Astrocyte of the spinal cord (primary cell): ENCODE measurements around the gene ADARB2.
"Not testable (repeated sequence)": the region's sequence is repeated elsewhere in the genome, so short reads cannot be mapped to it uniquely, and the experiment has no call there.

Experiments
- DNase-seq: peaks from one replicate; pipeline ENCODE4 v3.0.0; 2011; ENCODE audit warnings: low read depth, low spot score
- H3K4me3 ChIP-seq: 2 replicates; pipeline ENCODE4 v1.5.1; 2011; ENCODE audit warnings: low read depth, mild to moderate bottlenecking, low read length, moderate library complexity
- CTCF ChIP-seq: IDR thresholded peaks from 2 replicates; pipeline ENCODE4 v1.5.1; 2012; ENCODE audit warnings: low read depth, mild to moderate bottlenecking, low read length, inconsistent platforms
- in situ Hi-C: cut with HindIII; loops from 2 replicates; pipeline ENCODE4 v1.10.0; 2017; ENCODE audit warnings: low sequenced_read_pairs

ADARB2 gene

DNA sequence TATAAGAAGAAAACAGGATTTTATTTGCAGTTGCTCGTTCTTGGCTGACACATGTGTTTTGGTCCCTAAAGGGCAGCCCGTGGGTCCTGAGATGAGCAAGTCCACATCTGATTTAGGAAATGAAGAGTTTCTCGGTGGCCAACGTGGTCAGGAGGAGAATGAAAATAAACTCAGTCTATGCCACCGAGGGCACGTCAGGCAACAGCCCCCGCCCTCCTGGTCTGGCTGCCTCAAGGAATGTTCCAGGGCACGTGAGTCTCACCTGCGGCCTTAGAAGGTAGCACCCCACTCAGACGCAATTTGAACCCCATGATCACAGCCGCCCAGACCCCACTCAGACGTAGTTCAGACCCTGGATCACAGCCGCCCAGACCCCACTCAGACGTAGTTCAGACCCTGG, 197.2 kb downstream of the ADARB2 start:
- no peak overlapping the region for H3K4me3 ChIP-seq
- in situ Hi-C loops, result no loop called here
- no peak for TF ChIP-seq CTCF
- no peak for DNase-seq

GRCh38 chr10:1539216-1539615, 198.1 kb downstream of the ADARB2 start:
- H3K4me3 ChIP-seq, result no peak overlapping the region
- no peak for TF ChIP-seq CTCF
- no peak for DNase-seq
- in situ Hi-C loops, result no loop called here

- no peak for DNase-seq
- no peak for TF ChIP-seq CTCF
- H3K4me3 ChIP-seq, result no peak overlapping the region
- in situ Hi-C loops, result no loop called here
Measured at GRCh38 chr10:1538531-1539061, 198.7 kb downstream of the ADARB2 start.

DNA sequence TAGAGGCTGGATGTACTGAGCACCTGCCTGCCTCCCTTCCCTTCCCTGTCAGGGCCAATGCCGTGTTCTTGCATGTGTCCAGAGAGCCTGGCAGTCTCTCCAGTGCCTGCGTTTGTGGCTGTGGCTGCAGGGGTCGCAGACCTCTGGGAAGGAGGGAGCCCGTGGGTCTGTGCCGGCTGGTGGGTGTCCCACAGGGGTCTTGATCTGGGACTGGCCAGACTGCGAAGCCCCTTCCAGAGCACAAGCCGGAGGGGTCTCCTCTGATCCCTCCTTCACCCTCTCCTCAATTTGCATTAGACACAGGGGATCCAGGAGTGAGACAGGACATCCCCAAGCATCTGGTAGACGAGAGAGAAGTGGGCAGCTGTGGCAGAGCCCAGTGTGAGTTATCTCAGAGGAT, 199.2 kb downstream of the ADARB2 start:
- in situ Hi-C loops, result no loop called here
- no peak overlapping the region for H3K4me3 ChIP-seq
- TF ChIP-seq CTCF, result no peak
- DNase-seq, result no peak

- H3K4me3 ChIP-seq, in situ Hi-C loops, DNase-seq: not testable (repeated sequence)
Measured at GRCh38 chr10:1537449-1537848, 199.9 kb downstream of the ADARB2 start.

- in situ Hi-C loops, result no loop called here
- no peak overlapping the region for H3K4me3 ChIP-seq
- TF ChIP-seq CTCF, result no peak
- no peak for DNase-seq
Measured at GRCh38 chr10:1536341-1536740, 201.0 kb downstream of the ADARB2 start.

- in situ Hi-C loops, result no loop called here
- no peak for DNase-seq
- no peak for TF ChIP-seq CTCF
- no peak overlapping the region for H3K4me3 ChIP-seq
Measured at GRCh38 chr10:1535301-1535965, 201.9 kb downstream of the ADARB2 start.
